Ovary (tissue), 9 donors: Measurements from ENCODE around the gene AQP9. TPM values are rescaled to one million over a fixed set of nuclear protein-coding genes. Genes with fewer than 3 reads are reported as not detected.

Experiments
- DNase-seq, 5 donors: peaks; one replicate each; pipeline ENCODE4 v3.0.0-alpha.2; 2019 to 2020
- H3K27ac ChIP-seq, 2 donors: fragments of 200-600 bp; one replicate each; pipeline versions ENCODE4 v1.5.1 to v1.8.0; 2019 to 2022
- H3K27me3 ChIP-seq: fragments of 200-600 bp; one replicate; pipeline ENCODE4 v1.8.0; 2022
- H3K36me3 ChIP-seq: fragments of 200-600 bp; sonication (generic); one replicate; pipeline ENCODE4 v1.5.1; 2019
- H3K4me1 ChIP-seq: one replicate; pipeline ENCODE4 v1.8.1; 2013; ENCODE audit warnings: mild to moderate bottlenecking, moderate library complexity; ENCODE audit not compliant: insufficient read depth
- H3K4me3 ChIP-seq: fragments of 200-600 bp; sonication (generic); one replicate; pipeline ENCODE4 v1.5.1; 2017
- H3K9me3 ChIP-seq, 2 donors: fragments of 200-600 bp in 1 of 2; sonication (generic) in 1 of 2; one replicate each; pipeline versions ENCODE4 v1.5.1 to v1.8.1; 2013 to 2019; ENCODE audit warnings: mild to moderate bottlenecking in 1 of 2, moderate library complexity in 1 of 2
- CTCF ChIP-seq, 3 donors: fragments of 450-650 bp in 2 of 3; fragments of 200-600 bp in 1 of 3; IDR thresholded peaks; one replicate each; pipeline versions ENCODE4 v1.5.1 to v1.8.0; 2016 to 2022; ENCODE audit warnings: antibody characterized with exemption in 3 of 3, mild to moderate bottlenecking in 1 of 3
- EP300 ChIP-seq: sonication (generic); formaldehyde crosslinking; IDR thresholded peaks from one replicate; pipeline ENCODE4 v1.6.1; 2017; ENCODE audit warnings: antibody characterized with exemption
- POLR2A ChIP-seq: fragments of 450-650 bp; IDR thresholded peaks from one replicate; pipeline ENCODE4 v1.6.1; 2017; ENCODE audit warnings: antibody characterized with exemption, mild to moderate bottlenecking, moderate library complexity
- WGBS, 3 donors: extraction: QIAGEN DNeasy Blood & Tissue Kit in 1 of 3; methylation state at CpG; one replicate each; pipeline versions ENCODE4 v1.1.5 to v1.1.7; 2013 to 2017; 5-methylcytosine and 5-hydroxymethylcytosine counted together
- intact Hi-C, 4 donors: fragments of 100-400 bp; cut with DNase I; formaldehyde crosslinking; loops; one replicate each; pipeline versions ENCODE4 v1.11.0 to v1.15.1; 2022 to 2023
- polyA plus RNA-seq, 2 donors: library from polyadenylated mRNA; stranded (reverse); fragments of 200-250 nt in 1 of 2; fragments of 350-450 nt in 1 of 2; fragmentation: Illumina TruSeq in 1 of 2; extraction: RNeasy Lipid Tissue Mini Kit (QIAGEN cat#74804) in 1 of 2; gene quantifications; one replicate each; pipeline ENCODE4 v1.2.3, GENCODE V29; 2013 to 2014
- total RNA-seq, 7 donors: library from RNA; depleted of rRNA in 2 of 7; stranded (reverse); fragments of >200 nt in 2 of 7; fragmentation: NEBNext Ultra II Directional in 3 of 7; extraction: Animal tissue kit (Norgen Biotek cat#: 25700) in 3 of 7; gene quantifications; one replicate each; pipeline versions ENCODE4 v1.1.0 to v1.2.4, GENCODE V29; 2016 to 2023
- donor health status: DM: no; HTN: no; CAD: no; lungs with moderate emphysema.
- donor health status: DM: no; HTN: no; CAD: no.
- donor health status: Bipolar disorder and iron deficiency.
- donor health status: DM: yes; HTN: yes; CAD: no.
- donor health status: DM: no; HTN: no; CAD: no.
- donor health status: DM: yes; HTN: yes; CAD: no.

Gene AQP9
- total and polyA plus RNA-seq, 9 donors: 0.23 to 29.9 (median 1.4) TPM

DNA sequence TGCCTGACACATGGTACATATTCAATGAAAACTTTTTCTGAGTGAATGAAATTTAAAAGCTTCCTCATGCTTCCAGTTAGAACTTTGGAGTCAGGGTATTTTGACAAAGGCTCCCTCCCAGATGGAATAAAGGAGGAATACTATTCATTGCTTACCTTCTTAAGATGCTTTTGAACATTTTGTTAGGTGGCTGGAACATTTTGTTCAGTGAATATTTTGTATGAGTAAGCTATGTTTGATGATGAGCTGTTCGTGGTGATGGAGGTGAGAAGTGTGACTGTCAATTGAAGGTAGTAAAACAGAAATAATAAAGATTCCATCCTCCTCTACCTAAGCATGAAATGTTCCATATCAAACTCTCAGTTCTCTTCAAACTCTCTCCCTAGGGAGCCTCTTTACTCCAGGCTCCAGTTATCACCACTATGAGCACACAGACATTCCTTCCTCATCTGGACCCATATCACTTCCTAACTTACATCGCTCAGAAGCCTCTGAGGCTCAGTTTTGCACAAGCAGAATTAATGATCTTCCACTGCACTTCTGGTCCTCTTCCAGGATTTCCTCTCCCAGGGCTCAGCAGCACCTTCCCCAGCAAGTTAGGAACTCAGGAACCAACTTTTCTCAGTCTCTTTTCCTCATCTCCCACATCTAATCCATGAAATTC is 2.5 kb upstream of the AQP9 start:
- H3K27ac ChIP-seq: no peak overlapping the region

GRCh38 chr15:58136731-58137130 is 1.4 kb upstream of the AQP9 start:
- no peak overlapping the region for H3K4me3 ChIP-seq
- H3K27ac ChIP-seq: no peak overlapping the region
- no peaks in the 10 kb centered on the region for H3K27me3 ChIP-seq
- intact Hi-C loops: no loop called here
- 68 to 95% (median 91%) methylated on average over 1 of the region's 1 CpG for WGBS, 3 donors
- no peak for DNase-seq
- H3K4me1 ChIP-seq: no peaks in the 10 kb centered on the region
- H3K9me3 ChIP-seq: no peaks in the 10 kb centered on the region
- TF ChIP-seq EP300: no peak
- no peak for TF ChIP-seq POLR2A
- no peak for TF ChIP-seq CTCF (IDR thresholded peaks at IDR 0.05)
- H3K36me3 ChIP-seq: no peaks in the 10 kb centered on the region

More for the DNA sequence above, 2.5 kb upstream of the AQP9 start:
- Histone ChIP-seq H3K4me1 (no peaks in the 10 kb centered on the region), H3K9me3 (no peaks in the 10 kb centered on the region), H3K4me3 (no peak overlapping the region), H3K36me3 (no peaks in the 10 kb centered on the region), H3K27me3 (no peaks in the 10 kb centered on the region)
- intact Hi-C loops: no loop called here
- 71 to 77% (median 72%) methylated on average over 2 of the region's 2 CpGs for WGBS, 3 donors
- no peak for DNase-seq
- TF ChIP-seq EP300 (no peak), CTCF (IDR thresholded peaks at IDR 0.05) (no peak), POLR2A (no peak)

DNA sequence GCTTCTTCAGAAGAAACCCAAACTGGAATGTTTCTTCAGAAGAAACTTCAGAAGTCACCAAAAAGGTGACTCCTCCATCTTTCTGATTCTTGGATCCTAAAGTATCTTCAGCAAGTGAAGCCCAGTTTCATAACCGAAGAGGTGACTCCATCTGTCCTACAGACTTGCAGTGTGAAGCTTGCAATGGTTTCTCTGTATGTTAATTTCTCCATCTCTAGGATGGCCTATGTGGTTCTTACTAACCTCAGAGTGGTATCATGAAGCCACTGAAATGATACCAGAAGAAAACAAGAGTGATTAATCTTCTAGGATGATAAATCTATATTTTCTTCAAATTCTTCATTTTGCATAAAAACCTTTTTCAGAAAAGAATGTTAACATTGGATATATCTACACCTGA is 495 bp upstream of the AQP9 start:
- H3K36me3 ChIP-seq: no peaks in the 10 kb centered on the region
- DNase-seq: no peak
- no peaks in the 10 kb centered on the region for H3K27me3 ChIP-seq
- H3K4me1 ChIP-seq: no peaks in the 10 kb centered on the region
- TF ChIP-seq CTCF (IDR thresholded peaks at IDR 0.05) (no peak), EP300 (no peak), POLR2A (no peak)
- H3K9me3 ChIP-seq: no peaks in the 10 kb centered on the region
- intact Hi-C loops: no loop called here
- no peak overlapping the region for H3K4me3 ChIP-seq
- 82 to 85% (median 85%) methylated on average over 1 of the region's 1 CpG for WGBS, 3 donors
- H3K27ac ChIP-seq: no peak overlapping the region

DNA sequence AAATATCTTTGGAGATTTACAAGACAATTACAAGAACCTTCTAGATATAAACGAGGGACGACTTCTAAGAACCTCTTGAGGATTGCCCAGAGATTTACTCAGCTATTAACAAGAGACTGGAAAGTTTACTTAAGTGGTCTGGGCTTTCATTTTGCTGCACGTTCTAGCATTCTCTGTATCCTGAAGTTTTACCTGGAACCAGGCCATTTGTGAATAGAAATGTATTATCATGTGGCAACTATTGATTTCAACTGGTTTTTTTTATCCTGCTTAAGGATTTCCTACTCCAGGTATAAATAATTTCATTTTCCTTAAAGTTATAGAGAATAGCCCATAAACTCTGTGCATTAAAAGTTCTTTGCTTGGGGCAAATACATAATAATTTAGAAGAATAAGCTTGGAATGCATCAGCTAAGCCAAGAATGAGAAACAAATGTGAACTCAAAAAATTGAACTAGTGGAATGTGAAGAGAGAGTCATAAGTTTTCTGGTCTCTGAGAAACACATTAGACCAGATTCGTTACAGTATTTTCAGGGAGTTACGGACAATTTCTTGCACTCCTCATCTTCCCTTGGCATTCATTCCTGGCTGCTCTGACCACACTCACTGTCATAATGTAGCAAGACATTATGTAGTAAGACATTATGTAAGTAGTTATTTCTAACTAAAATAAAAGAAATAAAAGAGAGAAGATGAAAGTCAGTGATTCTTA is 1.3 kb downstream of the AQP9 start:
- no peaks in the 10 kb centered on the region for H3K9me3 ChIP-seq
- no peak overlapping the region for H3K4me3 ChIP-seq
- H3K27me3 ChIP-seq: no peaks in the 10 kb centered on the region
- no peak overlapping the region for H3K27ac ChIP-seq
- WGBS, 3 donors: 15 to 29% (median 28%) methylated on average over 5 of the region's 5 CpGs
- intact Hi-C loops: no loop called here
- no peak for DNase-seq
- no peaks in the 10 kb centered on the region for H3K4me1 ChIP-seq
- H3K36me3 ChIP-seq: no peaks in the 10 kb centered on the region
- TF ChIP-seq POLR2A (no peak), CTCF (IDR thresholded peaks at IDR 0.05) (no peak), EP300 (no peak)
